ENCODE measurements around the gene CEACAM18.

Gene CEACAM18

GRCh38 chr19:51490676-51491075 lies 12.3 kb downstream of the CEACAM18 start:
- no peak for TF ChIP-seq EP300 (IDR thresholded peaks at IDR 0.05; ENCODE audit: borderline replicate concordance)
- no peak for TF ChIP-seq TAF1 (IDR thresholded peaks at IDR 0.05; ENCODE audit: low read depth)
- TF ChIP-seq CREB1 (IDR thresholded peaks at IDR 0.05; ENCODE audit: low read depth): no peak
- TF ChIP-seq NFIC (IDR thresholded peaks at IDR 0.05): no peak
- no peak for TF ChIP-seq USF1 (IDR thresholded peaks at IDR 0.05)
- TF ChIP-seq MAX (IDR thresholded peaks at IDR 0.05): no peak
- TF ChIP-seq CEBPB (IDR thresholded peaks at IDR 0.05): no peak
- TF ChIP-seq TCF12 (IDR thresholded peaks at IDR 0.05; ENCODE audit: low read depth): no peak
- no peak for TF ChIP-seq TEAD4 (IDR thresholded peaks at IDR 0.05)
- no peak for TF ChIP-seq ZBTB7A (IDR thresholded peaks at IDR 0.05; ENCODE audit: low read depth)
- TF ChIP-seq REST (IDR thresholded peaks at IDR 0.05; ENCODE audit: low read depth): no peak
- no peak for TF ChIP-seq EGR1 (IDR thresholded peaks at IDR 0.05)
- TF ChIP-seq RAD21 (IDR thresholded peaks at IDR 0.05; ENCODE audit: low read depth): no peak

GRCh38 chr19:51491586-51491985 lies 13.2 kb downstream of the CEACAM18 start:
- TF ChIP-seq CREB1 (IDR thresholded peaks at IDR 0.05; ENCODE audit: low read depth) (no peak), TCF12 (IDR thresholded peaks at IDR 0.05; ENCODE audit: low read depth) (no peak), NFIC (IDR thresholded peaks at IDR 0.05) (no peak), CEBPB (IDR thresholded peaks at IDR 0.05) (no peak), TEAD4 (IDR thresholded peaks at IDR 0.05) (no peak), YY1 (IDR thresholded peaks at IDR 0.05; ENCODE audit: low read depth) (no peak), RAD21 (IDR thresholded peaks at IDR 0.05; ENCODE audit: low read depth) (no peak), FOXM1 (IDR thresholded peaks at IDR 0.05; ENCODE audit: borderline replicate concordance, low read depth) (no peak), EP300 (IDR thresholded peaks at IDR 0.05; ENCODE audit: borderline replicate concordance) (no peak), EGR1 (IDR thresholded peaks at IDR 0.05) (no peak), TAF1 (IDR thresholded peaks at IDR 0.05; ENCODE audit: low read depth) (no peak), REST (IDR thresholded peaks at IDR 0.05; ENCODE audit: low read depth) (no peak)

GRCh38 chr19:51493776-51494175 lies 15.4 kb downstream of the CEACAM18 start:
- TF ChIP-seq EGR1 (IDR thresholded peaks at IDR 0.05) (no peak), REST (IDR thresholded peaks at IDR 0.05; ENCODE audit: low read depth) (no peak), YY1 (IDR thresholded peaks at IDR 0.05; ENCODE audit: low read depth) (no peak), FOXM1 (IDR thresholded peaks at IDR 0.05; ENCODE audit: borderline replicate concordance, low read depth) (no peak), EP300 (IDR thresholded peaks at IDR 0.05; ENCODE audit: borderline replicate concordance) (no peak), TCF12 (IDR thresholded peaks at IDR 0.05; ENCODE audit: low read depth) (no peak), TAF1 (IDR thresholded peaks at IDR 0.05; ENCODE audit: low read depth) (no peak), CEBPB (IDR thresholded peaks at IDR 0.05) (no peak), RAD21 (IDR thresholded peaks at IDR 0.05; ENCODE audit: low read depth) (no peak), CREB1 (IDR thresholded peaks at IDR 0.05; ENCODE audit: low read depth) (no peak), TEAD4 (IDR thresholded peaks at IDR 0.05) (no peak), NFIC (IDR thresholded peaks at IDR 0.05) (no peak), USF1 (IDR thresholded peaks at IDR 0.05) (no peak), MAX (IDR thresholded peaks at IDR 0.05) (no peak), ZBTB7A (IDR thresholded peaks at IDR 0.05; ENCODE audit: low read depth) (no peak)

- TF ChIP-seq MAX (IDR thresholded peaks at IDR 0.05) (no peak), TEAD4 (IDR thresholded peaks at IDR 0.05) (no peak), TCF12 (IDR thresholded peaks at IDR 0.05; ENCODE audit: low read depth) (no peak), RAD21 (IDR thresholded peaks at IDR 0.05; ENCODE audit: low read depth) (no peak), ZBTB7A (IDR thresholded peaks at IDR 0.05; ENCODE audit: low read depth) (no peak), EGR1 (IDR thresholded peaks at IDR 0.05) (no peak), YY1 (IDR thresholded peaks at IDR 0.05; ENCODE audit: low read depth) (no peak), EP300 (IDR thresholded peaks at IDR 0.05; ENCODE audit: borderline replicate concordance) (no peak), CEBPB (IDR thresholded peaks at IDR 0.05) (no peak), USF1 (IDR thresholded peaks at IDR 0.05) (no peak), REST (IDR thresholded peaks at IDR 0.05; ENCODE audit: low read depth) (no peak), FOXM1 (IDR thresholded peaks at IDR 0.05; ENCODE audit: borderline replicate concordance, low read depth) (no peak), TAF1 (IDR thresholded peaks at IDR 0.05; ENCODE audit: low read depth) (no peak)
Observed at GRCh38 chr19:51497666-51498065, 19.3 kb downstream of the CEACAM18 start.

All from Ishikawa (cell line).